HUES6 (cell line): ENCODE results near the gene PDLIM1.

ENCODE experiments used
- H3K27ac ChIP-seq: 2 replicates; pipeline ENCODE4 v1.7.0; 2013; ENCODE audit warnings: low read depth, mild to moderate bottlenecking, low read length, inconsistent platforms
- H3K27me3 ChIP-seq: 2 replicates; pipeline ENCODE4 v1.6.1; 2013; ENCODE audit warnings: low read length; ENCODE audit not compliant: control insufficient read depth, insufficient read depth
- H3K36me3 ChIP-seq: 2 replicates; pipeline ENCODE4 v1.6.1; 2013; ENCODE audit warnings: low read length; ENCODE audit not compliant: control insufficient read depth, insufficient read depth
- H3K4me1 ChIP-seq: 2 replicates; pipeline ENCODE4 v1.6.1; 2013; ENCODE audit warnings: low read length; ENCODE audit not compliant: control insufficient read depth, insufficient read depth
- H3K4me3 ChIP-seq: 2 replicates; pipeline ENCODE4 v1.5.1; 2013; ENCODE audit warnings: low read depth, low read length
- H3K9ac ChIP-seq: one replicate; pipeline ENCODE4 v1.6.1; 2013; ENCODE audit warnings: mild to moderate bottlenecking, low read length
- H3K9me3 ChIP-seq: 2 replicates; pipeline ENCODE4 v1.6.1; 2013; ENCODE audit warnings: low read depth, low read length; ENCODE audit not compliant: control insufficient read depth, insufficient read depth

The PDLIM1 gene

DNA sequence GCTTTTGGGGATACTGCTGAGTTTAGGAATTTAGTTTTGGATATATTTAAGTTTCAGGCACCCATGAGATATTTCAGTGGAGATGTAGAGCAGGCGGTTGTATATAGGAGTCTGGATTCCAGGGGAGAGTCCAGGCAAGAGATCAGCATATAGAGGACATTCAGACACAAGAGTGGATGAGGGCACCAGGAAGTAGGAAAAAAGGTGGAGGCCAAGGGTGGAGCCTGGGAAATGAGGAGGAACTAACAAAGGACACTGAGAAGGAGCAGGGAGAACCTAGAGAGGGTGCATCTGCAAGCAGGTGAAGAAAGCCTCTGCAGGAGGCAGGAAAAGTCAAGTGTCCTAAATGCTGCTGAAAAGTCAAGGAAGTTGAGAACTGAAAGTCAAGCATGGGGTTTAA, 13.1 kb upstream of the PDLIM1 start:
- no peak overlapping the region for H3K4me3 ChIP-seq
- no peak overlapping the region for H3K27ac ChIP-seq
- H3K9ac ChIP-seq, result no peak overlapping the region
- no peaks in the 10 kb centered on the region for H3K27me3 ChIP-seq
- no peaks in the 10 kb centered on the region for H3K36me3 ChIP-seq
- no peaks in the 10 kb centered on the region for H3K9me3 ChIP-seq
- peaks cover 22% of the 10 kb centered on the region for H3K4me1 ChIP-seq

DNA sequence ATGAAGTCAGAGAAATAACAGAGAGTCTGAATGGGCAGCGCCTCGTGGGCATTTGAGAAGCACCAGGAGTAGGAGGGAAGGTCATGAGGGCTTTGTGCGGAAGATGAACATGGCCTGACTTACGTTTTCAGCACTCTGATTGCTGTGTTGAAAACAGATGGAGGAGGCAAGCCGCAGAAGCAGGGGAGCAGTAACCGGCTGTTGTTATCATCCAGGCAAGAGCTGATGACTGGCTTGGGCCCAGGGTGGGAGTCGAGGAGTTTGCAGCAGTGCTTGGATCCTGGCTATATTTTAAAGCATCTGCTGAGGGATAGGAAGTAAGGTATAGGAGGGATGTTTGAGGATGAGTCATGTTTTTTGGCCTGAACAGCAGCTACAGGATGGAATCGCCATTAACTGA, 12.7 kb upstream of the PDLIM1 start:
- Histone ChIP-seq H3K4me1 (peaks cover 18% of the 10 kb centered on the region), H3K9me3 (no peaks in the 10 kb centered on the region), H3K36me3 (no peaks in the 10 kb centered on the region), H3K27me3 (no peaks in the 10 kb centered on the region), H3K4me3 (no peak overlapping the region), H3K27ac (no peak overlapping the region), H3K9ac (no peak overlapping the region)

DNA sequence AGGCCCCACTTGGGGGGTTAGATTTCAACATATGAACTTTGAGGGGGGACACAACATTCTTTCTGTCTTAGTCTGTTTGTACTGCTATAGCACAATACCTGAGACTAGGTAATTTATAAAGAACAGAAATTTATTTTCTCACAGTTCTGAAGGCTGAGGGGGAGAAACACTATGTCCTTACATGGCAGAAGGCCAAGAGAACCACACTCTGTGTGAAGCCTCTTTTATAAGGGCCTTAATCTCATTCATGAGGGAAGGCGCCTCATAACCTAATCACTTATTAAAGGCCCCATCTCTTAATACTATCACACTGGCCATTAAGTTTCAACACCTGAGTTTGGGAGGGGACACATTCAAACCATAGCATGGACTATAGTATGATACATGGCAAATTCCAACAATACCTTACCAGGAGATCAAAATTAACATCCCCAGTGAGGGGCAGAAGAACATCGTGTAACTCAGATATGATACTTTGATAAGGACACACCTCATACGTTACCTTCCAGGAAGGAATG, 9.3 kb upstream of the PDLIM1 start:
- Histone ChIP-seq H3K9me3 (no peaks in the 10 kb centered on the region), H3K36me3 (no peaks in the 10 kb centered on the region), H3K4me3 (no peak overlapping the region), H3K9ac (no peak overlapping the region), H3K27me3 (peaks cover 16% of the 10 kb centered on the region), H3K4me1 (peaks cover 32% of the 10 kb centered on the region), H3K27ac (no peak overlapping the region)

DNA sequence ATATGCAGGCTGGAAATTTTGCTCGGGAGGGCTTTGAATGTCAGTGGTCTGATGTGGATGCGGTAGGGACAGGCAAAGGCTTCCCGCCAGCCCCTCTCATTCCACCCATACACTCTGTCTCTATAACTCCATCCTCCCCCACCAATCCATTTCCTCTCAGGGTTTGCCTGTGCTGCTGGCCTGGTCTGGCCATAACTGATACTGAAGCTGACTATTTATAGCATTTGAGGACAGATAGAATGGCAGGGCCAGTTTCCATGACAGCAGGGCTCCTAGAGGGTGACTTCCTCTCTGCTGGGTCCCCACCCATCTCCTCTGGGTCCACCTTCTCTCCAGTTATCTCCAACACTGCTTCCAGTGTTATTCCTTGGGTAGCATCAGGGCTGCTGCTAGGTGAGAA, 6.6 kb upstream of the PDLIM1 start:
- H3K4me3 ChIP-seq, result no peak overlapping the region
- no peaks in the 10 kb centered on the region for H3K9me3 ChIP-seq
- H3K9ac ChIP-seq, result no peak overlapping the region
- peaks cover 28% of the 10 kb centered on the region for H3K4me1 ChIP-seq
- peaks cover 23% of the 10 kb centered on the region for H3K27me3 ChIP-seq
- no peaks in the 10 kb centered on the region for H3K36me3 ChIP-seq
- no peak overlapping the region for H3K27ac ChIP-seq

DNA sequence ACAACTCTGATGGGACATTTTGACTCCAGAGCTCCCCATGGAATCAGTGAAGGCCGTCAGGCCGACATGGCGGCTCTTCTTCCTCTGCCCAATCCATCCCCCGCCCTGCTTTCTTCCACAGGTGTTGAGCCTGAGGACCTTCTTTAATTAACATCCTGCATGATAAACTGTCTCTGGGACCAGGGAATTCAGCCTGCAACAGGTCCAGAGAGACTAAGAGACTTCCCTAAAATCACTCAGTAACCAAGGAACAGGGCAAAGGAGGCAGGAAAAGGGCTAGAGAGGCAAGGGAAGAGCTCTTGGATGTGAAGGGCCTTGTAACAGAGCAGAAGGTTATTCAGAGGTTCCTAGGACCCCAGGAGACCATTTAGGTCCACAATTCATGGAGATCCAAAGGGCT, 6.0 kb upstream of the PDLIM1 start:
- Histone ChIP-seq H3K9ac (no peak overlapping the region), H3K27ac (no peak overlapping the region), H3K36me3 (no peaks in the 10 kb centered on the region), H3K9me3 (no peaks in the 10 kb centered on the region), H3K27me3 (peaks cover 23% of the 10 kb centered on the region), H3K4me3 (no peak overlapping the region), H3K4me1 (peaks cover 29% of the 10 kb centered on the region)

DNA sequence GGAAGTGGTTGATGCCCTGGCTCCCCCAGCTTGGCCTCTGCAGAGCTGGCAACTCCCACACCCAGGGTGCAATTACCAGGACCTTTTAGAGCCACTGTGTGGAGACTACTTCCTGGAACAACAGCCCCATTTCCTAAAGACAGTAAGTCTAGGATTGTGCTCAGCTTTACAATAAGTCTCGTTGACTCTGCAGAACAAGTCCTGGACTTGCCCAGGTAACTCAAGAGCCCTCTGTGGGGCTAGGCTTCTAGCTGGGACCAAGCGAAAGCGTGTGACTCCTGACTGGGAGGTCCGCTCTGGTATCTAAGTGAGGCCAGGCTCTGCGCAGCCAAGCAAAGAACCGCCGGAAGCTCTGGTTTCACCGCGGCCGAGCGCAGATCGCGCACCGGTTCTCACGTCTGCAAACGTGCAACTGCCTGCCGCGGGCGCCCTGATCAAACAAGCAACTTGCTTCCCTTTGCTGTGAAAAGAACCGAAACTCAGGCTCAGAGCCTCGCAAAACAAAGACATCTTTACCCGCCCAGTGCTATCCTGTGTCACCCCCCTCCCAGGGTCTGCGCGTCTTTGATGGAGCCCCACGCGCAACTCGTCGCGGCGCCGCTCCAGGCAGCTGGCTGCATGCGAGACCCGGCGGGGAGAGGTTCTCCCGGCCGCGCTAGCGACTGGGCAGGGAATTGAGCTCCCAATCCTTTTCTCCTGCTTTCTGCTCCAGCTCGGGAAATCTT, 4.4 kb upstream of the PDLIM1 start:
- Histone ChIP-seq H3K4me3 (peak overlapping the region; percentile 38), H3K4me1 (peaks cover 34% of the 10 kb centered on the region), H3K9ac (peak overlapping the region; percentile 21)

DNA sequence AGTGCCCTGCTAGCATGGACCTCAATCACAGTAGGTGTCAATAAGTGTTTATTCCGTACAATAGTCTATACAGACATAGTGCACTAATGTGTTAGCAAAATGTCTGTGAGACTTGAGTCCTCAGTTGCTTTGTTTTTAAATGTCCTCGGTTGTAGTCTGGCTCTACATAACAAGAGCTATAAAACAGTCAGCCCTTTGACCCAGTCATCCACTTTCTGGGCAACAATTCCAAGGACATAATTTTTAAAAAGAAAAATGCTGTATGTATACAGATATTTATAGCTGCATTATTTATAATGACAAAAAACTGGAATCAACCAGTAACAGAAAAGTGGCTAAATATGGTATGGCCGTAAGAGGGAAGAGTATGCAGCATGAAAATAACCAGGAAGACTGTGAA, 2.8 kb upstream of the PDLIM1 start:
- no peak overlapping the region for H3K9ac ChIP-seq
- peaks cover 23% of the 10 kb centered on the region for H3K27me3 ChIP-seq
- H3K36me3 ChIP-seq, result no peaks in the 10 kb centered on the region
- H3K4me1 ChIP-seq, result peaks cover 43% of the 10 kb centered on the region
- no peak overlapping the region for H3K4me3 ChIP-seq
- no peak overlapping the region for H3K27ac ChIP-seq
- no peaks in the 10 kb centered on the region for H3K9me3 ChIP-seq

More for the DNA sequence above, 4.4 kb upstream of the PDLIM1 start:
- H3K27ac ChIP-seq, result no peak overlapping the region
- H3K9me3 ChIP-seq, result no peaks in the 10 kb centered on the region
- H3K27me3 ChIP-seq, result peaks cover 23% of the 10 kb centered on the region
- H3K36me3 ChIP-seq, result no peaks in the 10 kb centered on the region

DNA sequence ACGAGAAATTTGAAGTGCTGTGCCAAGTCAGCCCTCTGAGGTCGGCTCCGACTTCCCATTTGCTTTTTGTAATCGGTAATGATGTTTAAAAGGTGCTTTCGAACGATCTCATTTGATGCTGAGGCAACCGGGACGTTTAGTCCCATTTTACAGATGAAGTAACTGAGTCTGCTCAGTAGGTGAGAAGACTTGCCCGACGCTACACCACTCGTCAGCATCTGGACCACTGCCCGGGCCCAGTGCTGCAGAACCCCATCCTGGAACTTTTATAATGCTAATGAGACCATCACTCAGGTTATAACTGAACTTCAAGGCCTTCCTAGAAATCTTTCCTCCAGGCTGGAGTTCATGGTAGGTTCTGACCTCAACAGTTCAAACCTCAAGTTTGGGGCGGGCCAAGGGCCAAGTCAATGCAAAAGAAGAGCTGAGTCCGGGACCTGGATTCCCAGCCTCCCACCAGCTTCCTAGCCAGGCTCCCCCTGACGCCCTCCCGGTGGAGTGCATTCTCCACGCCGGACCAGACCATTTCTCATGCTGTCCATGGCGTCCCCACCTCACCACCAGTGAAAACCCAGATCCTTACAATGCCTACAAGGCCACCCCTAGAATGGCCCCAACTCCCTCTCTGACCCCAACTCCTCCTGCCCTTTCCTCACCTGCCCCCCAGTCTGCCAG, 699 bp upstream of the PDLIM1 start:
- Histone ChIP-seq H3K36me3 (0 out of 2 replicates have a peak, but pooled peaks cover 9% of the 10 kb centered on the region), H3K4me1 (peaks cover 54% of the 10 kb centered on the region), H3K9me3 (no peaks in the 10 kb centered on the region), H3K9ac (peak overlapping the region; percentile 62), H3K4me3 (peak overlapping the region; percentile 48), H3K27ac (no peak overlapping the region), H3K27me3 (peaks cover 21% of the 10 kb centered on the region)

DNA sequence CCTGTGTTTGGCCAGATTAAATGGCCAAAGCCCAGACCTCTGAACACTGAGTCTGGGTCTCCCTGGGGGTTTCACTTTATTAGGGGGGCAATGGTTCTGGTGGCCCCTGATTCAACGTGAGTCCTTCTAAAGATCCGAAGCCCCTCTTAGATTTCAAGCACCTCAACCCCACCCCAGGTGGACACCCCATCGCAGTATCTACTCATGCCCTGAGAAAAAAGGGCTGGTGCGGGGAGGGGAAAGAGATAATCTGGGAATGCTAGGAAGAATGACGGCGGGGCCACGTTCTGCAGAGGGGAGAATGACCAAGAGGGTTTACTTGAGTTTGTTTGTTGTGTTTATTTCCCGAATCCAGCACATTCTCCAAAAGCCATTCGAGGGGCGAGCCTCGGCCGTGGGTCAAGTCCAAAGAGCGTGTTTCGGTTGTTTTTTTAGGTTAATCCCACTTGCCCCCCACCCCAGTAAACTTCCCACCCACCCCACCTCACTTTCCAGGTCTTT, 832 bp downstream of the PDLIM1 start:
- H3K9me3 ChIP-seq, result no peaks in the 10 kb centered on the region
- H3K4me1 ChIP-seq, result peaks cover 49% of the 10 kb centered on the region
- 0 out of 2 replicates have a peak, but pooled peaks cover 9% of the 10 kb centered on the region for H3K36me3 ChIP-seq
- peak overlapping the region; percentile 88; the same call in 1 of the 2 replicates for H3K27ac ChIP-seq
- peak overlapping the region; percentile 94 for H3K9ac ChIP-seq
- H3K4me3 ChIP-seq, result peak overlapping the region; percentile 94
- peaks cover 6% of the 10 kb centered on the region; the same call in 1 of the 2 replicates for H3K27me3 ChIP-seq

DNA sequence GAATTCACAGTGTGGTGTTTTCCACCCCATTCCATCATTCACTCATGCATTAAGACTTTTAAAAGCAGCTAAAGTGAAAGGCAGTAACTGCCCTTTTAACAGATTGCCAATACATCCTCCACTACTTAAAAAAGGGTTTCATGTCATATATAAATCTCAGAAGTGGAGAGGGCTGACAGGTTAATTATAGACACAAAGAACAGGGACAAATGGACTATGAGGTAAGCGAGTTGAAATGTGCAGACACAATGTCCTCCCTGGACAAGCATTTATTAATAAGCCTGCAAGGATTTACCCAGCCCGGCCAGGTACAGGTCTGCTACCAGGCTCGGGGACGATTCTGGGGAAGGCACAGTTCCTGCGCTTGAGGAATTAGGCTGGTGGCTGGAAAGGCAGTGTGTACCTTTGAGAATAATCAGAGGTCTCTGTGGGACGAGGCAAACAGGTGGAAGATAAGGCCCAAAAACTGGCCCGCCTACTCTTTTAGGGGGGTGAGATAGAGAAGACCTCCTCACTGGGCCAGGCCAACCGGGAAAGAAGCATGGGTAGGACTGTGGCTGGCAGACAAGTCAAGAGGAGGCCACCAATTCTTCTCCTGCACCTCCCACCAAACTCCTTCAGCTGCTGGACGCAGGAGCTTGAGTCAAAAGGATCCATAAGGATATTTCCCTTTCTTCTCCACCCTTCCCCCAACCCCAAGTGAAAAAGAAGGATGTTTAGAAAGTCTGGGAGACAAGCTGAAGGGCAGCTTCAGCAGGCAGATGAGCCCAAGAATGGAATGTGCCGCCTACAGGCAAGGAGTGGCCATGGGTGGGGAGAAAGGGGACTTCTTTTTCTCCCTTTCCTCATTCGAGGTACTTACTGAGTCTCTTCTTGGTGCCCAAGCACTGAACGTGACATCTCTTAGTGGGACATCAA, 1.5 kb downstream of the PDLIM1 start:
- no peaks in the 10 kb centered on the region; the same call in 1 of the 2 replicates for H3K27me3 ChIP-seq
- no peak overlapping the region for H3K27ac ChIP-seq
- peaks cover 46% of the 10 kb centered on the region for H3K4me1 ChIP-seq
- H3K36me3 ChIP-seq, result 0 out of 2 replicates have a peak, but pooled peaks cover 12% of the 10 kb centered on the region
- H3K4me3 ChIP-seq, result peak overlapping the region; percentile 94
- H3K9ac ChIP-seq, result peak overlapping the region; percentile 94
- H3K9me3 ChIP-seq, result no peaks in the 10 kb centered on the region
